ENCODE measurements around the gene MAPK14. TPM values are rescaled to one million over a fixed set of nuclear protein-coding genes. Genes with fewer than 3 reads are reported as not detected.
"Not testable (repeated sequence)": the region's sequence is repeated elsewhere in the genome, so short reads cannot be mapped to it uniquely, and the experiment has no call there.

Gene MAPK14
- total RNA-seq: 67.9 TPM
- long read RNA-seq, full-length matches to known transcripts: 57 of 100 reads
- long read RNA-seq, partial matches to known transcripts: 27 of 100 reads
- long read RNA-seq, other reads (novel, unspliced or antisense): 16 of 100 reads

DNA sequence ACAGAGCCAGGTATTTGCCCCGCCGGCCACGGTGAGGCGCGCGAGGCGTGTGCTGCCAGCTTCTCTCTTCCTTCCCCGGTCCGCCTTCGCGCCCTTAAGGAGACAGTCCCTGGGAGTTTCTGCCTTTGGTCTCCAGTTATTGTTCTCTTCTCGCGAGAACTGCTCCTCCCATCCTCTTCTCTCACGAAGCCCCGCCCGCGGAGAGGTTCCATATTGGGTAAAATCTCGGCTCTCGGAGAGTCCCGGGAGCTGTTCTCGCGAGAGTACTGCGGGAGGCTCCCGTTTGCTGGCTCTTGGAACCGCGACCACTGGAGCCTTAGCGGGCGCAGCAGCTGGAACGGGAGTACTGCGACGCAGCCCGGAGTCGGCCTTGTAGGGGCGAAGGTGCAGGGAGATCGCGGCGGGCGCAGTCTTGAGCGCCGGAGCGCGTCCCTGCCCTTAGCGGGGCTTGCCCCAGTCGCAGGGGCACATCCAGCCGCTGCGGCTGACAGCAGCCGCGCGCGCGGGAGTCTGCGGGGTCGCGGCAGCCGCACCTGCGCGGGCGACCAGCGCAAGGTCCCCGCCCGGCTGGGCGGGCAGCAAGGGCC lies at the start of gene MAPK14:
TSS of gene MAPK14 (plus strand) at position 308 of the 587 bp plus-strand sequence. CDS start 350 bp downstream, outside the sequence.
- H3K4me3 ChIP-seq: peak within 1 kb of the TSS; percentile 96
- peaks cover 30% of the 10 kb centered on the region for H3K4me1 ChIP-seq
- H3K9me3 ChIP-seq: no peaks in the 10 kb centered on the region
- ATAC-seq: peak; percentile 96 to 97
- no peaks in the 10 kb centered on the region for H3K36me3 ChIP-seq
- peaks cover 8% of the 10 kb centered on the region for H3K27me3 ChIP-seq (ENCODE audit: low read depth)
- DNase-seq: peak; percentile 99
- TF ChIP-seq, protein P1, sequence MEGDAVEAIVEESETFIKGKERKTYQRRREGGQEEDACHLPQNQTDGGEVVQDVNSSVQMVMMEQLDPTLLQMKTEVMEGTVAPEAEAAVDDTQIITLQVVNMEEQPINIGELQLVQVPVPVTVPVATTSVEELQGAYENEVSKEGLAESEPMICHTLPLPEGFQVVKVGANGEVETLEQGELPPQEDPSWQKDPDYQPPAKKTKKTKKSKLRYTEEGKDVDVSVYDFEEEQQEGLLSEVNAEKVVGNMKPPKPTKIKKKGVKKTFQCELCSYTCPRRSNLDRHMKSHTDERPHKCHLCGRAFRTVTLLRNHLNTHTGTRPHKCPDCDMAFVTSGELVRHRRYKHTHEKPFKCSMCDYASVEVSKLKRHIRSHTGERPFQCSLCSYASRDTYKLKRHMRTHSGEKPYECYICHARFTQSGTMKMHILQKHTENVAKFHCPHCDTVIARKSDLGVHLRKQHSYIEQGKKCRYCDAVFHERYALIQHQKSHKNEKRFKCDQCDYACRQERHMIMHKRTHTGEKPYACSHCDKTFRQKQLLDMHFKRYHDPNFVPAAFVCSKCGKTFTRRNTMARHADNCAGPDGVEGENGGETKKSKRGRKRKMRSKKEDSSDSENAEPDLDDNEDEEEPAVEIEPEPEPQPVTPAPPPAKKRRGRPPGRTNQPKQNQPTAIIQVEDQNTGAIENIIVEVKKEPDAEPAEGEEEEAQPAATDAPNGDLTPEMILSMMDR (IDR thresholded peaks at IDR 0.05): peak; percentile 90
- peak within 1 kb of the TSS; percentile 96 for H3K27ac ChIP-seq
- intact Hi-C loops (cut with DNase I): loop anchor here (5.0 kb wide), 1 partner anchor 70 kb away; no protein-coding TSS in a partner anchor

DNA sequence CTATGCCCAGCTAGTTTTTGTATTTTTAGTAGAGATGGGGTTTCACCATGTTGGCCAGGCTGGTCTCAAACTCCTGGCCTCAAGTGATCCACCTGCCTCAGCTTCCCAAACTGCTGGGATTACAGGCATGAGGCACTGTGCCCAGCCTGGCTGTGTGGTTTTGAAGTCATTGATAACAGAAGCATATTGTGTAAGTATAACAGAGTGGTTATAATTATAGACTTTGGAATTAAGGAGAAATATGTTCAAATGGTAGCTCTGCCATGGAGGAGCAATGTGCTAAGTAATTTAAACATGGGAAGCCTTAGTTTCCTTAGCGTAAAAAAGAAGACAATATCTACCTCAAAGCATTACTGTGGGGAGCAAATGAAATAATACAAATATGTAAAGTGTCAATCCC lies 47.5 kb upstream of the MAPK14 start:
- H3K36me3 ChIP-seq; H3K4me1 ChIP-seq; ATAC-seq; H3K9me3 ChIP-seq; H3K27me3 ChIP-seq (ENCODE audit: low read depth); intact Hi-C loops (cut with DNase I); DNase-seq; H3K4me3 ChIP-seq; H3K27ac ChIP-seq: not testable (repeated sequence)

DNA sequence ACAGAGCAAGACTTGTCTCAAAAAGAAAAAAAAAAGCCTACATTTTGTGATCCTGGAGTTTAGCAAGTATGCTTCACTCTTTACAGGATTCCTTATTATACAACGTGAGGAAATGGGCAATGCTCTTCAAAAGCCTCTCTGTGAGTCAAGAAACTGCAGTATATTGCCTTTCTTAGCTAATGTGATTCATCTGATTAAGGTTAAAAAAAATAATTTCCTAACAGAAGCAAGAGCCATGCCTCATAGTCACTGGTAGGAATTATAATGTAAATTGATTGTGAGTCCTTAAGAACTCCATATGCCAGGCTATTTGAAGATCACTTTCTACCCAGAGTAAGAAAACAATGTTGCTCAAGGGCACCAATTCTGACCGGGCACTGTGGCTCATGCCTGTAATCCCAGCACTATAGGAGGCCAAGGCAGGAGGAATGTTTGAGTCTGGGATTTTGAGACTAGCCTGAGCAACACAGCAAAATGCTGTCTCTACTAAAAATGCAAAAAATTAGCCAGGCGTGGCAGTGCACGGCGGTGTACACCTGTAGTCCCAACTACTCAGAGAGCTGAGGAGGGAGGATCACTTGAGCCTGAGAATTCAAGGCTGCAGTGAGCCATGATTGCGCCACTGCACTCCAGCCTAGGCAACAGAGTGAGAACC lies 46.5 kb upstream of the MAPK14 start:
- Histone ChIP-seq H3K4me3 (no peak overlapping the region), H3K4me1 (no peaks in the 10 kb centered on the region), H3K27ac (no peak overlapping the region), H3K27me3 (ENCODE audit: low read depth) (no peaks in the 10 kb centered on the region), H3K9me3 (no peaks in the 10 kb centered on the region), H3K36me3 (no peaks in the 10 kb centered on the region)
- TF ChIP-seq, protein P1 (IDR thresholded peaks at IDR 0.05): no peak
- ATAC-seq (no peak), DNase-seq (no peak)
- intact Hi-C loops (cut with DNase I): no loop called here

DNA sequence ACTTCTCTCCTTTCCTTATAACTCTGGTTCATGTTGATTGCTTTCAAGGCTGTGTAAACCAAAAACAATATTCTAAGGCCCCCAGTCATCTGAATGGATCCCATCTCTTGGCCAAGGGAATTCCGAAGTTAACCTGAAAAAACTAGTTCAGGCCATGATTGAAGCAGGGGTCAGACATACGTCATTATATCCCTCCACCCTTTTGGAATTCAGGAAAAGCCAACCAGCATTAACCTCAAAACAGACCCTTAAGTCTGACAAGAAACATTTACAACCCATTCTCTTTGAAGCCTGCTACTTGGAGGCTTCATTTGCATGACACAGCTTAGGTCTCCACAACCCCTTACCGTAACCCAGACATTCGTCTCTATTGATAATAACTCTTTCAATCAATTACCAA lies 42.9 kb upstream of the MAPK14 start:
- Histone ChIP-seq H3K36me3 (no peaks in the 10 kb centered on the region), H3K27me3 (ENCODE audit: low read depth) (no peaks in the 10 kb centered on the region), H3K27ac (no peak overlapping the region), H3K4me1 (no peaks in the 10 kb centered on the region), H3K4me3 (no peak overlapping the region), H3K9me3 (no peaks in the 10 kb centered on the region)
- ATAC-seq (no peak), DNase-seq (no peak)
- intact Hi-C loops (cut with DNase I): no loop called here
- TF ChIP-seq, protein P1 (IDR thresholded peaks at IDR 0.05): no peak

DNA sequence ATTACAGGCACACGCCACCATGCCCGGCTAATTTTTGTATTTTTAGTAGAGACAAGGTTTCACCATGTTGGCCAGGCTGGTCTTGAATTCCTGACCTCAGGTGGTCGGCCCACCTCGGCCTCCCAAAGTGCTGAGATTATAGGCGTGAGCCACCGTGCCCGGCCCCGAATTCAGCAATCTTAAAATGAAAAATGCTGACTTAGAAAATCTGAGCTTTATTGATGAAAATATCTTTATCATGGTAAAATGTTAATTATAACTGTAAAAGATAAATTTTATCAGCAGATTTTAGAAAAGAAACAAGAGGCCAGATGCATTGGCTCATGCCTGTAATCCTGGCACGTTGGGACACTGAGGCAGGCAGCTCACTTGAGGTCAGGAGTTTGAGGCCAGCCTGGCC lies 39.6 kb upstream of the MAPK14 start:
- ATAC-seq; H3K27me3 ChIP-seq (ENCODE audit: low read depth); DNase-seq; H3K36me3 ChIP-seq; H3K27ac ChIP-seq; H3K4me3 ChIP-seq; H3K4me1 ChIP-seq; intact Hi-C loops (cut with DNase I); H3K9me3 ChIP-seq: not testable (repeated sequence)

DNA sequence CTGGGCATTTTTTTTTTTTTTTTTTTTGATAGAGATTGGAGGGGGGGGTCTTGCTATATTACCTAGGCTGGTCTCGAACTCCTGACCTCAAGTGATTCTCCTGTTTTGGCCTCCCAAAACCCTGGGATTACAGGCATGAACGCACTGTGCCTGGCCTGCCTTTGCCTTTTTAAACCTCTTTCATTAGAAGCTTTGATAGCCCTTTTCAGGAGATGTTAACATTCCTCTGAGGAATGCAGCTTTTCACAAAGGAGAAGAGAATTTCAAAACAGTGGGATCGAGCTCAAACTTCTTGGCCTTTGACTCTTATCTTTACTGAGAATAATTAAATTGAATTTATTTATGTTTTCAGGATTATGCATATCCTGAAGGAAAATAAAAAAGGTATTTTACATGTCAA lies 34.5 kb upstream of the MAPK14 start:
- ATAC-seq: no peak
- H3K27me3 ChIP-seq (ENCODE audit: low read depth): no peaks in the 10 kb centered on the region
- no peak overlapping the region for H3K27ac ChIP-seq
- no peak overlapping the region for H3K4me3 ChIP-seq
- TF ChIP-seq, protein P1 (IDR thresholded peaks at IDR 0.05): no peak
- no peaks in the 10 kb centered on the region for H3K9me3 ChIP-seq
- DNase-seq: no peak
- H3K4me1 ChIP-seq: no peaks in the 10 kb centered on the region
- no peaks in the 10 kb centered on the region for H3K36me3 ChIP-seq
- intact Hi-C loops (cut with DNase I): no loop called here
